Measurements from ENCODE around the gene PTPRD.

Gene PTPRD

GRCh38 chr9:8655071-8655470, 1957.7 kb downstream of the PTPRD start:
- H3K4me3 ChIP-seq (ENCODE audit: low read depth, low read length): no peak overlapping the region
- CTCF ChIA-PET: no interaction called here
- POLR2A ChIA-PET: no interaction called here

DNA sequence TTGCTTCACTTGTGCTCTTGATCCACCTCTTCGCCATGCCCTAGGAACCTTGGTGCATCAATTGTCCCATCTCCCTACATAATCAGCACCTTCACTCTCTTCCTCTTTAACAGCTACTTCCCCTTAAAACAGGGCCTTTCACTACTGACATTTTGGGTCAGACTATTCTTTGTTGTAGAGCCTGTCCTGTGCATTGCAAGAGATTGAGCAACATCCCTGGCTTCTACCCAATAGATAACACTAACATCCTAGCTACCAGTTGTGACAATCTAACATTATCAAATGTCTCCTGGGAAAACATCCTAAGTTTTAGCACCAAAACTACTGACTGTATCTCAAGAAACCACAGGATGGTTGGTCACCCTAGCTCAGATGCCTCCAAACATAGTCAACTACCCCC, 1958.9 kb downstream of the PTPRD start:
- DNase-seq (ENCODE audit: low read depth, low spot score): no peak
- TF ChIP-seq CTCF (IDR thresholded peaks at IDR 0.05; ENCODE audit: insufficient read depth, low read length, missing control alignments): no peak
- CTCF ChIA-PET: no interaction called here
- POLR2A ChIA-PET: no interaction called here
- no peak overlapping the region for H3K4me3 ChIP-seq (ENCODE audit: low read depth, low read length)

More at GRCh38 chr9:8655071-8655470, 1957.7 kb downstream of the PTPRD start:
- no peak for DNase-seq (ENCODE audit: low read depth, low spot score)
- TF ChIP-seq CTCF (IDR thresholded peaks at IDR 0.05; ENCODE audit: insufficient read depth, low read length, missing control alignments): no peak

DNA sequence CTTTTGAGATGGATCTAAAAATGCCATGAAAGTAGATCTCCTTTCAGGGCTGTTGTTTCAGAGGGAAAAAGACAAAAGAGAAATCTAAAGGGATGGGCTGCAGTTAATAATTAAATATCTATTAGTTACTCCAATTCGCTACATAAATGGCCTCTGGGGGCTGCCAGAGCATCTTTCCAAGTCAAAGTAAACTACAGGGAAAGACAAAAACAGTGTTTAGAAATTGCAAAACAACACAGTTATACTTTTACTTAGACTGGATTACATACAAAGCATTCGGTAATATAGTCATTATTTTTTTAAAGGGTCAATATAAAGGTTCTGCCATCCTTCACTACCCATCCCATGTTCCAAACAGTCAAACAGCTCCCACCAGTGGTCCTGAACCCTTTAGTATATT, 1959.7 kb downstream of the PTPRD start:
- DNase-seq (ENCODE audit: low read depth, low spot score): no peak
- no peak overlapping the region for H3K4me3 ChIP-seq (ENCODE audit: low read depth, low read length)
- ChIA-PET POLR2A (no interaction called here), CTCF (no interaction called here)
- TF ChIP-seq CTCF (IDR thresholded peaks at IDR 0.05; ENCODE audit: insufficient read depth, low read length, missing control alignments): no peak

DNA sequence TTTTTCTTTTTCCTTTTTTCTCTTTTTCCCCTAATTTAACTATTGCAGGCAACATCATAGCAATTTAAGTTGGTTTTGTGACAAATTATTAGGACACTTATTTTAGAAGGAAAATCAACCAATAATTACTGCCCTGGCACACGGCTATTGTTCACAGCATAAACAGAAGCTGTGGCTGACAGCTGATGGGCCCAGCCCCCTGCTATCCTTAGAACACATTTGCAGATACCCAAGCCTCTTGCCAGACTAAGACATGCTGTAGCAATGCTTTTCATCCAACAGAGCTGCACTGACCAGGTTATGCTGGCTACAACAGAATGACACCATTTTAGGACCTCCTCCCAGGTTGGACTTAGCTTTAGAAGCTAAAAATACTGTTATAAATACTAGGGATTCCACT, 1960.5 kb downstream of the PTPRD start:
- H3K4me3 ChIP-seq (ENCODE audit: low read depth, low read length): no peak overlapping the region
- no peak for DNase-seq (ENCODE audit: low read depth, low spot score)
- ChIA-PET POLR2A (no interaction called here), CTCF (no interaction called here)
- TF ChIP-seq CTCF (IDR thresholded peaks at IDR 0.05; ENCODE audit: insufficient read depth, low read length, missing control alignments): no peak

DNA sequence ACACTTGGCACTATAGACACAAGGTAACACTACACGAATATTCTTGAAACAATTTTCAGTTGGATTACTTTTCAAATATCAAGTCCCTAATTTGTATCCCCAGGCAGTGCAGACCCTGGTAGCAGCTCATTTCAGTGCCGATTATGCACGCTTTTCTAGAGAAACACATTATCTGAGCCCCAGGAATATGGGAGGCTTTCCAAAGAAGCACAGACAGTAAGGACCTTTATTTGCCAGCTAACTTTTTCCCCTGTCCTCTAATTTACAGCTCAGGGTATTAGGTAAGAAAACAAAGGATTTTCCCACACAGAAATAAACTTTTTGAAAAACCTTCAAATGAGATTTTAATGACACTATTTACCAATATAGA, 1961.0 kb downstream of the PTPRD start:
- no peak for TF ChIP-seq CTCF (IDR thresholded peaks at IDR 0.05; ENCODE audit: insufficient read depth, low read length, missing control alignments)
- CTCF ChIA-PET: no interaction called here

GRCh38 chr9:8651070-8651845, 1961.5 kb downstream of the PTPRD start:
- ChIA-PET POLR2A (no interaction called here), CTCF (no interaction called here)
- DNase-seq (ENCODE audit: low read depth, low spot score): no peak
- TF ChIP-seq CTCF (IDR thresholded peaks at IDR 0.05; ENCODE audit: insufficient read depth, low read length, missing control alignments): no peak
- no peak overlapping the region for H3K4me3 ChIP-seq (ENCODE audit: low read depth, low read length)

More for the DNA sequence above, 1961.0 kb downstream of the PTPRD start:
- no peak for DNase-seq (ENCODE audit: low read depth, low spot score)
- POLR2A ChIA-PET: no interaction called here
- no peak overlapping the region for H3K4me3 ChIP-seq (ENCODE audit: low read depth, low read length)

Measured in AG04449 (cell line).